ENCODE data around the gene SLC18A3. TPM values are rescaled to one million over a fixed set of nuclear protein-coding genes. Genes with fewer than 3 reads are reported as not detected.

The SLC18A3 gene
- total RNA-seq, 3 donors from 2014 or later: not detected

GRCh38 chr10:49627644-49628247, 17.6 kb downstream of the SLC18A3 start:
- Histone ChIP-seq H3K27me3 (peaks cover 0 to 8% of the 10 kb centered on the region in 2 donors), H3K9me3 (no peaks in the 10 kb centered on the region), H3K4me3 (no peak overlapping the region), H3K36me3 (no peaks in the 10 kb centered on the region), H3K4me1 (no peaks in the 10 kb centered on the region), H3K27ac (no peak overlapping the region)
- intact Hi-C loops (cut with DNase I; ENCODE audit: low total_unique reads): no loop called here
- TF ChIP-seq, protein P1, sequence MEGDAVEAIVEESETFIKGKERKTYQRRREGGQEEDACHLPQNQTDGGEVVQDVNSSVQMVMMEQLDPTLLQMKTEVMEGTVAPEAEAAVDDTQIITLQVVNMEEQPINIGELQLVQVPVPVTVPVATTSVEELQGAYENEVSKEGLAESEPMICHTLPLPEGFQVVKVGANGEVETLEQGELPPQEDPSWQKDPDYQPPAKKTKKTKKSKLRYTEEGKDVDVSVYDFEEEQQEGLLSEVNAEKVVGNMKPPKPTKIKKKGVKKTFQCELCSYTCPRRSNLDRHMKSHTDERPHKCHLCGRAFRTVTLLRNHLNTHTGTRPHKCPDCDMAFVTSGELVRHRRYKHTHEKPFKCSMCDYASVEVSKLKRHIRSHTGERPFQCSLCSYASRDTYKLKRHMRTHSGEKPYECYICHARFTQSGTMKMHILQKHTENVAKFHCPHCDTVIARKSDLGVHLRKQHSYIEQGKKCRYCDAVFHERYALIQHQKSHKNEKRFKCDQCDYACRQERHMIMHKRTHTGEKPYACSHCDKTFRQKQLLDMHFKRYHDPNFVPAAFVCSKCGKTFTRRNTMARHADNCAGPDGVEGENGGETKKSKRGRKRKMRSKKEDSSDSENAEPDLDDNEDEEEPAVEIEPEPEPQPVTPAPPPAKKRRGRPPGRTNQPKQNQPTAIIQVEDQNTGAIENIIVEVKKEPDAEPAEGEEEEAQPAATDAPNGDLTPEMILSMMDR (IDR thresholded peaks at IDR 0.05): no peak
- TF ChIP-seq POLR2A (IDR thresholded peaks at IDR 0.05): no peak
- TF ChIP-seq POLR2AphosphoS5 (IDR thresholded peaks at IDR 0.05): no peak
- peak in 1 of 2 donors; percentile 42 for DNase-seq (ENCODE audit: low spot score in 2 of 2)

- H3K9me3 ChIP-seq: no peaks in the 10 kb centered on the region
- no peaks in the 10 kb centered on the region for H3K36me3 ChIP-seq
- TF ChIP-seq POLR2A (IDR thresholded peaks at IDR 0.05) (no peak), POLR2AphosphoS5 (IDR thresholded peaks at IDR 0.05) (no peak)
- TF ChIP-seq, protein P1 (IDR thresholded peaks at IDR 0.05): no peak
- H3K4me3 ChIP-seq: no peak overlapping the region
- peak in 1 of 2 donors; percentile 24 for DNase-seq (ENCODE audit: low spot score in 2 of 2)
- no peak overlapping the region for H3K27ac ChIP-seq
- intact Hi-C loops (cut with DNase I; ENCODE audit: low total_unique reads): no loop called here
- peaks cover 0 to 13% of the 10 kb centered on the region in 2 donors for H3K27me3 ChIP-seq
- H3K4me1 ChIP-seq: no peaks in the 10 kb centered on the region
These were observed 18.5 kb downstream of the SLC18A3 start for GRCh38 chr10:49628599-49628998.

DNA sequence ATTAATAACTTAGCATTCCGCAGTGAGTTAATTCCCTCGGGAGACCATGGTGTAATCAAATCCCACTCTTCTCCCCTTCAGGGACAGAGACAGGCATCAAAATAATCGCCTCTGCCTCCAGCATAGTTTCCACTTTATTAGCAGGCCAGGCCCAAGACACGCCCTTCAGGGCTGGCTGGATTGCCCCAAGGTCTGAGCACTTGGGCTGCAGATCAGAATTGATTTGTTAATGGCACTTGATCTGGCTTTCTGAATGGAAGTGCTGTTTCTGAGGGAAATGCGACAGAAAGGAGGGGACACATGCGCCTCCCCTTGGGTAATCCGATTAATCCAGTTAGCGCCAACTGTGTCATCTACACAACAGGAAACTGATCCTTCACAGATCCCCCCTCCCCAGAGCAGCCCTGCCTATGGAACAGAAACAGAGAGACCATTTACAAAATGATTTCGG, 19.3 kb downstream of the SLC18A3 start:
- peak in 1 of 2 donors; percentile 14 for DNase-seq (ENCODE audit: low spot score in 2 of 2)

GRCh38 chr10:49631975-49632374, 21.9 kb downstream of the SLC18A3 start:
- Histone ChIP-seq H3K4me3 (no peak overlapping the region), H3K4me1 (no peaks in the 10 kb centered on the region), H3K36me3 (no peaks in the 10 kb centered on the region), H3K27ac (no peak overlapping the region), H3K9me3 (no peaks in the 10 kb centered on the region), H3K27me3 (peaks cover 0 to 13% of the 10 kb centered on the region in 2 donors)
- intact Hi-C loops (cut with DNase I; ENCODE audit: low total_unique reads): no loop called here
- TF ChIP-seq POLR2AphosphoS5 (IDR thresholded peaks at IDR 0.05): no peak
- no peak for TF ChIP-seq POLR2A (IDR thresholded peaks at IDR 0.05)
- TF ChIP-seq, protein P1 (IDR thresholded peaks at IDR 0.05): no peak
- peak in 1 of 2 donors; percentile 38 for DNase-seq (ENCODE audit: low spot score in 2 of 2)

More for the DNA sequence above, 19.3 kb downstream of the SLC18A3 start:
- no peak for TF ChIP-seq POLR2A (IDR thresholded peaks at IDR 0.05)
- TF ChIP-seq POLR2AphosphoS5 (IDR thresholded peaks at IDR 0.05): no peak
- TF ChIP-seq, protein P1 (IDR thresholded peaks at IDR 0.05): no peak
- Histone ChIP-seq H3K36me3 (no peaks in the 10 kb centered on the region), H3K9me3 (no peaks in the 10 kb centered on the region), H3K4me1 (no peaks in the 10 kb centered on the region), H3K27me3 (peaks cover 0 to 13% of the 10 kb centered on the region in 2 donors), H3K27ac (no peak overlapping the region), H3K4me3 (no peak overlapping the region)
- intact Hi-C loops (cut with DNase I; ENCODE audit: low total_unique reads): no loop called here

DNA sequence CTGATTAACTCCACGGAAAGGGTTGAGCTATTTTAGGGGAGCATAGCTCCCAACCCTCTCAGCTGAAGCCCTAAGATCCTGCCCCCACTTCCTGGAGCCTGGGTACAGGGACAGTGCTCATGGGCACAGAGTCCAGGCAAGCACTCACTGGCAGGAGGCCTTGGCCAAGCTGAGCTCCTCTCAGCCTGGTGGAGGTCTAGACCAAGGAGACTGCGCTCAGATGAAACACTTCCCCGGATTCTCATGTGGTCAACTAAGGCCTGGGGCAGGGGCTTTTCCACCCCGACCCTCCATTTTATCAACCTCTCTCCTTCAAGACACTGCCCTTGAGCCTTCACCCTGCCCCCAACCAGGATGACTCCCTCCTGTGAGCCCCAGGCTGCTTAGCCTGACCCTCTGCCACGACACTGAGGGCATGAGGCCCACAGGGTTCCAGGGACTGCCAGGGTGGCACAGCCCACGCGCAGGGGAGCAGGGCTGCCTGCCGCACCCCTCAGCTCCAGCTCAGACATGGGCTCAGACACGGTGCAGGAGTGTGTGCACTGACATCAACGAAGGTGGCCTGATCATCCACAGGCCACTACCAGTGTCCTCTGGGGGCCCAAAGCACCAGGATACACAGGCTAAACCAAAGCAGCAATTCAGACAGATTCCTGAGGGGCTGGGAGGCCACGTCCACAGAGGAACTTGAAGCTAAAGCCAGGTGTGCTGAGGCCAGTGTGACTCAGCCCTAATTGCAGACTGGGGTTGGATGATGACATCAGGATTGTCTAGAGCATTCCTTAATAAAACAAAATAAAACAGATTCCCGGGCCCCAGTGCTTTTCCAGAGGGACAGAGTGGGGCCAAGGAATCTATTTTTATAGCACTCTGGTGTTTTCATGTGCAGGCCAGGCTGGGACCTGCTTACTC, 22.6 kb downstream of the SLC18A3 start:
- Histone ChIP-seq H3K4me1 (no peaks in the 10 kb centered on the region), H3K36me3 (no peaks in the 10 kb centered on the region), H3K4me3 (no peak overlapping the region), H3K9me3 (no peaks in the 10 kb centered on the region), H3K27ac (no peak overlapping the region), H3K27me3 (peaks cover 0 to 13% of the 10 kb centered on the region in 2 donors)
- intact Hi-C loops (cut with DNase I; ENCODE audit: low total_unique reads): no loop called here
- TF ChIP-seq, protein P1 (IDR thresholded peaks at IDR 0.05): no peak
- TF ChIP-seq POLR2AphosphoS5 (IDR thresholded peaks at IDR 0.05) (no peak), POLR2A (IDR thresholded peaks at IDR 0.05) (no peak)
- peak in 1 of 2 donors; percentile 42 for DNase-seq (ENCODE audit: low spot score in 2 of 2)

All from breast epithelium (tissue), 4 donors.